ENCODE data around the gene MAML3. TPM values are rescaled to one million over a fixed set of nuclear protein-coding genes. Genes with fewer than 3 reads are reported as not detected.

Gene MAML3
- total and polyA plus RNA-seq, 9 donors: 11.1 to 23.8 (median 14.9) TPM

GRCh38 chr4:139904406-139904805 lies 249.6 kb downstream of the MAML3 start:
- Histone ChIP-seq H3K36me3 (no peaks in the 10 kb centered on the region), H3K27me3 (no peaks in the 10 kb centered on the region), H3K27ac (no peak overlapping the region), H3K9me3 (no peaks in the 10 kb centered on the region), H3K4me1 (ENCODE audit: insufficient read depth) (peaks cover 4% of the 10 kb centered on the region), H3K4me3 (no peak overlapping the region)
- WGBS, 3 donors: 97 to 98% (median 98%) methylated on average over 5 of the region's 5 CpGs
- intact Hi-C loops (cut with DNase I): loop anchor here in 1 of 4 donors (10.0 kb wide), 3 partner anchors 60 to 250 kb away; partner anchors contain the start of gene MAML3
- TF ChIP-seq CTCF (IDR thresholded peaks at IDR 0.05) (no peak), EP300 (IDR thresholded peaks at IDR 0.05) (no peak), POLR2A (IDR thresholded peaks at IDR 0.05) (no peak)
- no peak for DNase-seq

- peaks cover 4% of the 10 kb centered on the region for H3K4me1 ChIP-seq (ENCODE audit: insufficient read depth)
- intact Hi-C loops (cut with DNase I): loop anchor here in 1 of 4 donors (10.0 kb wide), 3 partner anchors 61 to 251 kb away; partner anchors contain the start of gene MAML3
- TF ChIP-seq POLR2A (IDR thresholded peaks at IDR 0.05) (no peak), EP300 (IDR thresholded peaks at IDR 0.05) (no peak), CTCF (IDR thresholded peaks at IDR 0.05) (no peak)
- no peaks in the 10 kb centered on the region for H3K36me3 ChIP-seq
- H3K4me3 ChIP-seq: no peak overlapping the region
- H3K9me3 ChIP-seq: no peaks in the 10 kb centered on the region
- WGBS, 3 donors: 93 to 100% (median 98%) methylated on average over 2 of the region's 2 CpGs
- H3K27ac ChIP-seq: no peak overlapping the region
- no peak for DNase-seq
- H3K27me3 ChIP-seq: no peaks in the 10 kb centered on the region
Measured at GRCh38 chr4:139903845-139904244, 250.1 kb downstream of the MAML3 start.

GRCh38 chr4:139902321-139903320 lies 251.4 kb downstream of the MAML3 start:
- 11 to 64% (median 18%) methylated on average over 16 to 17 of the region's 17 CpGs for WGBS, 3 donors
- TF ChIP-seq EP300 (IDR thresholded peaks at IDR 0.05): no peak
- no peak for TF ChIP-seq POLR2A (IDR thresholded peaks at IDR 0.05)
- TF ChIP-seq CTCF (IDR thresholded peaks at IDR 0.05): no peak
- DNase-seq: peak in 3 of 5 donors; percentile 43 to 51 (median 49)
- no peaks in the 10 kb centered on the region for H3K27me3 ChIP-seq
- peaks cover 4% of the 10 kb centered on the region for H3K4me1 ChIP-seq (ENCODE audit: insufficient read depth)
- intact Hi-C loops (cut with DNase I): loop anchor here in 1 of 4 donors (10.0 kb wide), 3 partner anchors 62 to 252 kb away; partner anchors contain the start of gene MAML3
- peak overlapping the region; percentile 20 for H3K4me3 ChIP-seq
- H3K27ac ChIP-seq: peak overlapping the region in 1 of 2 donors; percentile 59
- no peaks in the 10 kb centered on the region for H3K36me3 ChIP-seq
- no peaks in the 10 kb centered on the region for H3K9me3 ChIP-seq

GRCh38 chr4:139901531-139902320 lies 252.3 kb downstream of the MAML3 start:
- Histone ChIP-seq H3K27me3 (no peaks in the 10 kb centered on the region), H3K27ac (peak overlapping the region in 1 of 2 donors; percentile 59), H3K9me3 (no peaks in the 10 kb centered on the region), H3K4me3 (peak overlapping the region; percentile 20), H3K36me3 (no peaks in the 10 kb centered on the region), H3K4me1 (ENCODE audit: insufficient read depth) (peaks cover 4% of the 10 kb centered on the region)
- no peak for DNase-seq
- 3 to 17% (median 4%) methylated on average over 17 of the region's 17 CpGs for WGBS, 3 donors
- TF ChIP-seq CTCF (IDR thresholded peaks at IDR 0.05) (no peak), EP300 (IDR thresholded peaks at IDR 0.05) (no peak), POLR2A (IDR thresholded peaks at IDR 0.05) (no peak)
- intact Hi-C loops (cut with DNase I): loop anchor here in 1 of 4 donors (10.0 kb wide), 3 partner anchors 63 to 253 kb away; partner anchors contain the start of gene MAML3
